Fibroblast of upper back skin (primary cell): ENCODE data around the gene HMCN2.

Source experiments
- DNase-seq: peaks from one replicate; pipeline ENCODE4 v3.0.0-alpha.2; 2013

Gene HMCN2

DNA sequence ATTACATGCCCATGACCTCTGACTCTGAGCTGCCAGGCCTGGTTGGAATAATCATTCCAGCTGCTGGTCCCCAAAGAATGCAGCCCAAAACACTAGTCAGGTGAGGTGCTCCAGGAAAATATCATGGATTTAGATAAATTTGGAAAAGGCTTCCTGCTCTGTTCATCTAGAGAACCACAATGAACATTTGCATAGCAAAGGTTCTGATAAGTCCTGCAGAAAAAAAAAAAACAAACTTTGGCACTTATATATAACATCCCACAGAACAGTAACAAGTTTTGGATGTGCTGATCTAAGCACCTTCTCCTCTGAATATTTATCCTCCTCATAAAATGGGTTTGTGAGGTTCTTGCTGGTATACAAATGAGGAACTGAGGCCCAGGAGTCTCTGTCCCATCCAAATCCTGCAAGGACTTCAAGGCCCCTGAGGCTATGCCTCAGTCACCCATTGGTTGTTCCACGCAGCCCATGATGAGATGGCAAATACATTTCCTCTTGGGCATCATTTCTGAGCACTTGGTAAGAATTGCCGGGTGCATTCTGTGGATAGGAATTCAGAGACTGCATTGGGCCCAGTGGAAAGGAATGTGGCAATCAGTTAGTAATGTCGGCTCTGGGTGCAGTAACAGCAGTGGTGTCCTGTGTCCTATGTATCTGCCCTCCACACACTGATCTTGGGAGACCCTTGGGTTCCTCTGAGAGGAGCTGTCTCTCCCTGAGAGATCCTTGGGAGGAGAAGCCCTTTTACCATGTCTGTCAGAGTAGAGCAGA, 105.8 kb downstream of the HMCN2 start:
- no peak for DNase-seq

DNA sequence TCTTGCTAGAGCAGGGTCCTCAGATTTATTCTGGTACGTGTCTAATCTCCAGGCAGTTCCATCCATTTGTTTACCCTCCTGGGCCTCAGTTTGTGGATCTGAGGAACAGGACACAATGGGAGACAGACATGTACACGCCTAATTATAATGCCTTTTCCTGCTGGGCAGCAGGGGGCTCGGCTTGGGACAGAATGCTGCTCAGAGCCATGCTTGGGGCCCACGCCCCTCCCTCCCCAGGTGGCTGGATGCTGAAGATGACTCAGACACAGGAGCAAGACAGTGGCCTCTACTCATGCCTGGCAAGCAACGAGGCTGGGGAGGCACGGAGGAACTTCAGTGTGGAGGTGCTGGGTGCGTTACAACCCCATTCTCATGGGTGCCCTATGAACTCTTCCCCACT, 106.5 kb downstream of the HMCN2 start:
- no peak for DNase-seq

DNA sequence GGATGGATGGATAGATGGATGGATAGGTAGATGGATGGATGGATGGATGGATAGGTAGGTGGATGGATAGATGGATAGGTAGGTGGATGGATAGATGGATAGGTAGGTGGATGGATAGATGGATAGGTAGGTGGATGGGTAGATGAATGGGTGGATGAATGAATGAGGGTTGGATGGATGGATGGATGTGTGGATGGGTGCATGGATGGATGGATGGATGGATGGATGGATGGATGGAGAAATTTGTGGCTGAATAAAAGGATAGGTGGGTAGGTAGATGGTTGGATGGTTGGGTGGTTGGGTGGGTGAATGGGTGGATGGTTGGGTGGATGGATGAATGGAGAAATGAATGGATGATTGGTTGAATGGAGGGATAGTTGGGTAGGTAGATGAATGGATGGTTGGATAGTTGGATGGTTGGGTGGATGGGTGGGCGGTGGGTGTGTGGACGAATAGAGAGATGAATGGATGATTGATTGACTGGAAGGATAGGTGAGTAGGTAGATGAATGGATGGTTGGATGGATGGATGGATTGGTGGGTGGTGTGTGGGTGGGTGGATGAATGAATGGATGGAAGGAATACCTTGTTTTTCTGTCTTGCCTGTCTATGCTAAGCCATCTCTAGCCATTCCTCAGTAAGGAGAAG, 108.2 kb downstream of the HMCN2 start:
- DNase-seq = no peak

DNA sequence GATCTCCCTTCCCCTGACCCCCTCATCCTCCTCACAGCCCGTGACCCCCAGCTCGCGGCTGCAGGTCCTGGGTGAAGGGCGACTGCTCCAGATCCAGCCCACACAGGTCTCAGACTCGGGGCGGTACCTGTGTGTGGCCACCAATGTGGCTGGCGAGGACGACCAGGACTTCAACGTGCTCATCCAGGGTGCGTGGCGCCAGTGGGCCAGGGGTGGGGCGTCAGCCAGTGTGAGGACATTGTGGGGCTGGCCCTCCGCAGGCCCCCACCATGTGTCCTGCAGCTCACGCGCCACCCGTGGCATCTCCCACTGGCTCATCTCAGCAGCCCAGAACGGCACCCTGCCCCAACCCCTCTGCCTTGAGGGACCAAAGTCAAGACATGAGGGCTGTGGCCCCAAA, 112.1 kb downstream of the HMCN2 start:
- no peak for DNase-seq

DNA sequence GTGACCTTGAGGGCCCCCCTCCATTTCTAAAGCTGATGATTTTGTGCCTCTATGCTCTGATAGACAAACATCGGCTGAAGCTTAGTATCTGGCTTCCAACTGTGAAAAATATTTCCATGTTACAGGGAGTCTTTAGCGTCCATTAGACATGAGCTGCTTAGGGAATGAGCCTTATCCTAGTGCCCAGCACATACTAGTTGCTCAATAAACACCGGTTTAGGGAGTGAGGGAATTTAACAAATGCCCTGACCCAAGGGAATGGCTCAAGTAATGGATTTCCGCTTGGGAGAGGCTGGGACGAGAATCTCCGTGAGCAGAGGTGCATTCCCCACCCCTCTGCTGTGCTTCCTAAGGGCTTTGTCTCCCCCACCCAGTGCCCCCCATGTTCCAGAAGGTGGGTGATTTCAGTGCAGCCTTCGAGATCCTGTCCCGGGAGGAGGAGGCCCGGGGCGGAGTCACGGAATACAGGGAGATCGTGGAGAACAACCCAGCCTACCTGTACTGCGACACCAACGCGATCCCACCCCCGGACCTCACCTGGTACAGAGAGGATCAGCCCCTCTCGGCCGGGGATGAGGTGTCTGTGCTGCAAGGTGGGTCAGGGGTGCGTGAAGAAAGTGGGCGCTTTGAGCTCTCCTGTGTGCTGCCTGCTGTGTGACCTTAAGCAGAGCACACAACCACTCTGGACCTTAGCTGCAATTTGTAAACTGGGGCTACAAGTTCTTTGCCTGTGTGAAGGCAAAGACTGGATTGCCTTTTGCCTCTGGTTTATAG, 113.5 kb downstream of the HMCN2 start:
- DNase-seq = no peak

DNA sequence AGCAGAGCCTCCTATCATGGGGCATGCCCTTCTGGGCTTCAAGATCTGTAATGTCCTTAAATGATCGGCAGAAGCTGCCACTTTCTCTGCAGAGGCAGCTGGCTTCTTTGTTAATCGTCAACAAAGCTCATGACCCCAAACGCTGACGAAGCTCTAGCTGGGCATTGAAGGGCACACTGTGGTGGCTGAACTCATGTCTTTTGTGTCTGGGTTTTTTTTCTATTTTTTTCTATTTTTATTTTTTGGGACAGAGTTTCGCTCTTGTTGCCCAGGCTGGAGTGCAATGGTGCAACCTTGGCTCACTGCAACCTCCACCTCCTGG, 114.0 kb downstream of the HMCN2 start:
- no peak for DNase-seq

DNA sequence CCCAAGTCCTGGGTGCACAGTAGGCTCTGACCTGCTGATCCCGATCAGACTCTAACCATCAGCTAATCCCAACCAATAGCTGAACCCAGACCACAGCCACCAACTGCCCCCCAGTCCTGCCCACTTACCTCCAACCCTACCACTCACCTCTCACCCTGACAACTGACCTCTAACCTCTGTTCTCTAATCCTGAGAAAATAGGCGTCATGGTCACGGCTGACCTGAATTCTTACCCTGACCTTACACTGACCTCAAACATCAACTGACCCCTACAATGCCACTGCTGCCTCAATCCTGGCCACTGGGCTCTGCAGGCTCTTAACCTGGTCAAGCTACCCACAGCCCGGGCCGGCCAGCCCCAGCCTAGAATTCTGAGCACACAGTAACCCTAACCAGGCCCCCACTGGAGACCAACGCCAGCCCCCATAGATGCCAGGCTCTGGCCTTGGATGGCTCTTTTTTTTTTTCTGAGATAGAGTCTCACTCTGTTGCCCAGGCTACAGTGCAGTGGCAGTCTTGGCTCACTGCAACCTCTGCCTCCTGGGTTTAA, 115.4 kb downstream of the HMCN2 start:
- no peak for DNase-seq

DNA sequence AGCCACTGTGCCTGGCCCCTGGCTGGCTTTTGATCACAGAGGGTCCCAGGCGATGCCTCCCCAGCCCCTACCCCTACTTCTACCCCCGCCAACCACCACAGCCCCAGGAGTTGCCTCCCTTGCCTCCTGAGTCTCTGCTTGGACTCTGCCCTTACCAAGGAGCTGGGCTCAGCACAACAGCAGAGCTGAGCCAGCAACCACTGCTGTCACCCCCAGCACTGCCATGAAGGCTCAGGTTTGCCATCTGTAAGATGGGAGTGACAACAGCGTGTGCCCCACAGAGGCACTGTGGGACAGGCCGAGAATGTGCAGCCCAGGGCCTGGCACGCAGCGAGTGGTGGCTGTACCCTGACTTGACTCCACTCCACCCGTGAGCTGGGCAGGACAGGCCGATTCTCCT, 116.1 kb downstream of the HMCN2 start:
- DNase-seq = no peak

DNA sequence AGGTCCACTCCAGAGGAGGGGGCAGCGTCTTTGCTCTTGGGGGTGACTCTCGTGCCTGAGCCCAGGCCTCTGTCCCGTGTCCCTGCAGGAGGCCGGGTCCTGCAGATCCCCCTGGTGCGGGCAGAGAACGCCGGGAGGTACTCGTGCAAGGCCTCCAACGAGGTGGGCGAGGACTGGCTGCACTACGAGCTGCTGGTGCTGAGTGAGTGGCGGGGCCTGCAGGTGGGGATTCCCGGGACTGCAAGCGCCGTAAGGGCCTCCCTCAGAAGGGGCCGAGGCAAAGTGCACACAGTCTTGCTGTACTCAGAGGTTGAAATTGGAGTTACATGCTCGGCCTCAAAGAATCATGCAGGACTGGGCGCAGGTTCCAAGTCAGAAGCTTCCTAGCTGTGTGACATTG, 116.5 kb downstream of the HMCN2 start:
- DNase-seq = no peak

DNA sequence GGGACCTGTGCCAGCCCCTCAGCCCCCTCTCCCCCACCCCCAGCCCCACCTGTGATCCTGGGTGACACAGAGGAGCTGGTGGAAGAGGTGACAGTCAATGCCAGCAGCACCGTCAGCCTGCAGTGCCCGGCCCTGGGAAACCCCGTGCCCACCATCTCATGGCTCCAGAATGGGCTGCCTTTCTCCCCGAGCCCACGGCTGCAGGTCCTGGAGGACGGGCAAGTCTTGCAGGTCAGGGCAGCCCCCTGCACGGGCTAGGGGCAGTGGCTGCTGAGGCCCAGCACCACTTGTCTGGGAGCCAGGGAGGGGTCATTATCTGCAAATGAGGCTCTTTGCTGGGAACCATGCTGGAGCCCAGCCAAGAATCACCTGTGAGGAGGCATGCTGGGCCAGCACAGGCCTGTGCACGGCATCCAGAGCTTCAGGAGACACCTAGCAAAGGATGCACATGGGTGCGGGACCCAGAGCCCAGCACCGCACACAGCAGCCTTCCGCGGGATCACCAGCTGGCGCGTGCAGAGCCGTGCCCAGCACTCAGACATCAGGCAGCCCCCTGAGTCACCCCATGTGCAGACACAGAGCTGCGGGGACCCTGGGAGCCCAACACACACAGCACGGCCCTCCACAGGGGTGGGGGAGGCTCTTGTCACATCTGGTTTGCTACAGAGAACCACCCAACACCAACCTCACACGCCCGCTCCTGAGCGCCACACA, 117.2 kb downstream of the HMCN2 start:
- no peak for DNase-seq

DNA sequence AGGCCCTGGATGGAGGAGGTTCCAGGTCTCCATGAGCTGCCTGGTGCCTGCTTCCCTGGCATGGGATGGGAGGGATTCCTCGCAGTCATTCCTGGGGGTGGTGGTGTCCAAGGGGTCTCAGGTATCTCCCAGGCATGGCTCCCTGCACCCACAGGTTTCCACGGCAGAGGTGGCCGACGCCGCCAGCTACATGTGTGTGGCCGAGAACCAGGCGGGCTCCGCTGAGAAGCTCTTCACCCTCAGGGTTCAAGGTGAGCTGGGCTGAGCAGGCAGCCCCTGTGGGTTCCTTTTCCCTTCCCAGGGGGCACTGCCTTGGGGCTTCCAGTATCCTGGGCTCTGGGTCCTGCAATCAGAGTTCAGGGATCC, 117.8 kb downstream of the HMCN2 start:
- DNase-seq = no peak

DNA sequence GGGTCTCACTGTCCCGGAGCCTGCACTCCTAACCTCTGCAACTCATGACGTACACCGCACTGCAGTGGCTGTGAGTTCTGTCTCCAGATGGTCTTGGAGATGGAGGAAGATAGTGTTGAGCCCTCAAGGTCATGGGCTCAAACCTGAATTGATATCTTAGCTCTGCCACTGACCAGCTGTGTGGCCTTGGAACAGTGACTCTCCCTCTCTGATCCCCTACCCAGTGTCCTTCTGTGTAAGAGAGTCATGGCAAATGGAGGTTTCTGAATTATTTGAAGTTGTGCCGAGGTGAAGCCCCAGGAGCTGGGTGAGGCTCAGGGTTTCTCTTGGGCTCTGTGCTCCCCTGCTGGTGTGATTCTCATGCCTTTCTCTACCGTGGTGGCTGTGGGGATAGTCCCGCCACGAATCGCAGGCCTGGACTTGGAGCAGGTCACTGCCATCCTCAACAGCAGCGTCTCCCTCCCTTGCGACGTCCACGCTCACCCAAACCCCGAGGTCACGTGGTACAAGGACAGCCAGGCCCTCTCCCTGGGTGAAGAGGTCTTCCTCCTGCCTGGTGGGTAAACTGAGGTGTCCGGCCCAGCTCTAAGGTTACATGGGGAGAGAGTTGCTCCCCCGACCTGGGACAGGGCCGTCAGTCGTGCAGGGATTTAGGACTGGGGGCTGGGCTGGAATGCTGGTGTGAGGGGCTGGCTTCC, 118.6 kb downstream of the HMCN2 start:
- no peak for DNase-seq

DNA sequence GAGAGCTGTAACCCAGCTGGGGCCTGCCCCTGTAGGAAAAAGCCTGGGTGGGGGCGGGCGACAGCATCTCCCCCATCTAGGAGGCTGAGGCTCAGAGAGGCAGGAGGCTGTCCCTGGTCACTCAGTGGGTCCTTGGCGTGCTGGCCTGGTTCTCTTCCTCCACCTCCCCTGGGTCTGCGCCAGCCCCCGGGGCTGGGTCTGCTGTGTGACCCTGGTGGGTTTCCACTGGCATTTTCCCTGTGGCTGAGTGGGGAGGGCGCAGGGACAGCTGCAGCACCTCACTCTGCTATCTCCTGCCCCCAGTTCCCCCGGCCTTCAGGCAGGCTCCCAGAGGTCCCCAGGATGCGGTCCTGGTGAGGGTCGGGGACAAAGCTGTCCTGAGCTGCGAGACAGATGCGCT, 119.7 kb downstream of the HMCN2 start:
- DNase-seq = no peak

DNA sequence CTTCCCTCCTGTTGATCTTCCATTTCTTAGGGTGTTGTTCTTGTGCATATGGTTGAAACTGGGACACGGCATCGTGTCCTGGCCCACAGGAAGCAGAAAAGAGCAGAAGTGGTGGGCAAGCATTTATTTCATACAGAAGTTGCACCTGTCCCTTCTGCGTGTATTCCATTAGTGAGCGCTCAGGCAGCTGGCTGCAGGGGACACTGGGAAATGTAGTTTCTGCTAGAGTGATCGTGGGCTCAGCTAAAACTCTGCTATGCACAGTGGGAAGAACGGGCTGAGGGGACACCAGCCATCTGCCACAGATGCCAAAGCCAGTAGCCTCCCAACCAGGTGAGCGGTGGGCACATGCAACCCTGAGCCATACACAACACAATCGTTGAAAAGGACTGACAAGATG, 121.8 kb downstream of the HMCN2 start:
- DNase-seq = no peak

DNA sequence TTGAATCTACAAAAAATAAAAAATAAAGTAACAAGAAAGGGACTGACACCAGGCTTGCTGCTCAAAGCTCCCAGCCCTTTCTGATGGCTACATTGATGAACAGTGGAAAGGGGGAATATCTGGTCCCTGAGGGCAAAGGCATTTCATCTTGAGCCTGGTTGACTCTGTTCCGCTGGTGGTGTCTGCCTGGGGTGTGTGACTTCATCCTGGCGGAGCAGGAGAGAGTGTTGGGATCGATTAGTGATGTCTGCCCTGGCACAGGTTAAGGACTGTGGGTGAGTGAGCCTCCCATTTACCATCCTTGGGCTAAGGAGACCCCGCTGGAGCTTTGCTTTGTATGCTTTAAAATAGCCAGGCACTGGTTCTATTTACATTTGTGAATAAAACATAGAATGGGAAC, 122.3 kb downstream of the HMCN2 start:
- no peak for DNase-seq

DNA sequence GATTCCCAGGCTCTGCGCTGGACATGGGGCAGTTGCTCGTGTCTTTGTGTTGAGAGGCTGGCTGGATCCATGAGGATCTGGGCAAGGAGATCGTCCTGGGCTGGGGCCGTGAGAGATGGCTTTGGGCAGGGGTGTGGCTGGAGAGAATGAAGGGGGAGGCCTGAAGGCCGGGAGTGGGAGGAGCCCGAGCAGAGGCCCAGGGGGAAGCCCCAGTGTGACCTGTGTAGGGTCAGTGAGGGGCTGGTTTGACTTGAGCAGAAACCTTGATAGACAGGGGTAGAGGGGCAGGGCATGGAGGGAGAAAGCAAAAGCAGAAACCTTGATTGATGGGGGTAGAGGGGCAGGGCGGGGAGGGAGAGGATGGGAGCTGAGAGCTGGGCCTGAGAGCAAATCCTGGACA, 124.8 kb downstream of the HMCN2 start:
- no peak for DNase-seq

DNA sequence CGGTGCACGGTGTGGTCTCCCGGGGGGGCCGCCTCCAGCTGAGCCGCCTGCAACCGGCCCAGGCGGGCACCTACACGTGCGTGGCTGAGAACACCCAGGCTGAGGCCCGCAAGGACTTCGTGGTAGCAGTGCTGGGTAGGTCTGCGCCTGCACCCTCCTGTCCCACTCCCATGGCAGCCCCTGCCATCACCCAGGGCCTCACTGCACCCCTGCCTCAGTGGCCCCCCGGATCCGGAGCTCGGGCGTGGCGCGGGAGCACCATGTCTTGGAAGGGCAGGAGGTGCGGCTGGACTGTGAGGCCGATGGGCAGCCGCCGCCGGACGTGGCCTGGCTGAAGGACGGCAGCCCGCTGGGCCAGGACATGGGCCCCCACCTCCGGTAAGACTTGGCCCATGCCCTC, 125.4 kb downstream of the HMCN2 start:
- no peak for DNase-seq

DNA sequence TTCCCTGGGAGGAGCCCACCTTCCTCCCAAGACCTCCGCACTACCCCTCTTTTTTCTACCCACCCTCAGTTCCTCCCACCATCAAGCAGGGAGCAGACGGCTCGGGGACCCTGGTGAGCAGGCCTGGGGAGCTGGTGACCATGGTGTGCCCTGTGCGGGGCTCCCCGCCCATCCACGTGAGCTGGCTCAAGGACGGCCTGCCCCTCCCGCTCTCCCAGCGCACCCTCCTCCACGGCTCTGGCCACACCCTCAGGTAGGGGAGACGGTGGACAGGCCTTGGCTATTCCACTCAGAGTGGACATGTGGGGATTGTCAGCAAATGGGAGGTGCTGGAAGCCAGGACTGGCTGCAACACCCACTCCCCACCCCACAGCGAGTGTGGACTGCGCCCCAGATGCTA, 126.3 kb downstream of the HMCN2 start:
- no peak for DNase-seq

DNA sequence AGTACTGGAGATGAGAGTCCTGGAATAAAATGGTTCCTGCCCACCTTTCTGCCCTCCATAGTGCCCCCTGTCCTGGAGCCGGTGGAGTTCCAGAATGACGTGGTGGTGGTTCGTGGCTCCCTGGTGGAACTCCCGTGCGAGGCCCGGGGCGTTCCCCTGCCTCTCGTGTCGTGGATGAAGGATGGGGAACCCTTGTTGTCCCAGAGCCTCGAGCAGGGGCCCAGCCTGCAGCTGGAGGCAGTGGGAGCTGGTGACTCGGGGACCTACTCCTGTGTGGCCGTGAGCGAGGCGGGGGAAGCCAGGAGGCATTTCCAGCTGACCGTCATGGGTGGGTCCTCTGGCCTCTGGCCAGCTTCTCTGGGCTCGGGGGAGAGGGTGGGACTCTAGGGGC, 128.1 kb downstream of the HMCN2 start:
- no peak for DNase-seq

DNA sequence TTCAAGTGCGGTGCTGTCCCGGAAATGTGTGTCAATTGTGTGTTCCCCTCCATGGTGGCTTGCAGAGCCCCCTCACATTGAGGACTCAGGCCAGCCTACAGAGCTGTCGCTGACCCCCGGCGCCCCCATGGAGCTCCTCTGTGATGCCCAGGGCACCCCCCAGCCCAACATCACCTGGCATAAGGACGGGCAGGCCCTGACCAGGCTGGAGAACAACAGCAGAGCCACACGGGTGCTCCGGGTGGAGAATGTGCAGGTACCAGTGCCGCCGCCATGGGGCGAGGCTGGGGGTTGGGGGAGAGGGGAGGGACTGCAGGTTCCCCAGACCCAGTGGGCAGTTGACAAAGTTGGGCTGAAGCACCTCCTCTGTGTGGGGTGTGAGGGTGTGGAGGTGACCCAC, 128.8 kb downstream of the HMCN2 start:
- no peak for DNase-seq

DNA sequence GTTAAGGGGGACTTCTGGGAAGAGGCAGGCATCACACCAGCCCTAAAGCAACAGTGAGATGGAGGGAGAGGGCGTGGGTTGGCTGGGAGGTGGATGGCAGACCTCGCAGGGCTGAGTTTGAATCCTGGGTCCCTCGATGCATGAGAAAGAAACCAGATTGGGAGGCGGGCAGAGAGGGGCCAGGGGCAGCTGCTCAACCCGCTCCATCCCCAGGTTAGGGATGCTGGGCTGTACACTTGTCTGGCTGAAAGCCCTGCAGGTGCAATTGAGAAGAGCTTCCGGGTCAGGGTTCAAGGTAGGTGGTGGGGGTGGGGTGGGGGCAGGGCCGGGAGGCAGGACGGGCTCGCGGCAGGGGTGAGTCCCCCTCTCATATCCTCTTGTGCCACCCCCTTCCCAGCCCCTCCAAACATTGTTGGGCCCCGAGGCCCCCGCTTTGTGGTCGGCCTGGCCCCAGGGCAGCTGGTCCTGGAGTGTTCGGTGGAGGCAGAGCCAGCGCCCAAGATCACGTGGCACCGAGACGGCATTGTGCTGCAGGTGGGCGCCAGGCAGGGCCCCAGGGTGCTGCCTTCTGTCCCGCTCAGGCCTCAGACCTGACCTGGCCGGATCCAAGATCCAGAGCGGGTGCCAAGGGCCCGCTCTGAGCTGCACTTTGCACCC, 129.4 kb downstream of the HMCN2 start:
- DNase-seq = no peak

DNA sequence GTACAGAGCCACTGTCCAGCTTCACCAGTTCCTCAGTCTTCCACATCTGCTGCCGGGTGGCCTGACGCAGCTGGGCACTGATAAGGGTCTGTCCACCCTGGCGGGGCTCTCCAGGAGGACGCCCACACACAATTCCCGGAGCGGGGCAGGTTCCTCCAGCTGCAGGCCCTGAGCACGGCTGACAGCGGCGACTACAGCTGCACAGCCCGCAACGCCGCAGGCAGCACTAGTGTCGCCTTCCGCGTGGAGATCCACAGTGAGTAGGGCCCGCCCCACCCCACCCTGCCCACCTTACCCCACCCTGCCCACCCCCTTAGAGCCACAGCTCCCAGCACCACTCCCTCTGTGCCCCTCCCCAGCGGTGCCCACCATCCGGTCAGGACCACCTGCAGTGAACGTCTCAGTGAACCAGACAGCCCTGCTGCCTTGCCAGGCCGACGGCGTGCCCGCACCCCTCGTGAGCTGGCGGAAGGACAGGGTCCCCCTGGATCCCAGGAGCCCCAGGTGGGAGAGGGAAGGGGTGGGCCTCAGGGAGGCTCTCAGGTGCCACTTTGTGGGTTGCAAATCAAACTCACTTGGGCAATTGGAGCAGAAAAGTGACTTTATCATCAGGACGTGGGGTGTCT, 130.4 kb downstream of the HMCN2 start:
- DNase-seq = no peak
